Calu3 (cell line): ENCODE measurements around the gene PDHB. TPM values are rescaled to one million over a fixed set of nuclear protein-coding genes. Genes with fewer than 3 reads are reported as not detected.
A peak's percentile ranks its signal among the peaks of the same experiment; 100 is the strongest.

Experiments
- BruUV-seq: library from RNA; stranded (reverse); fragments of 400-500 nt; replicated peaks from 2 replicates; lab custom pipeline; 2021; lab: Mats Ljungman, UMichigan
- CTCF ChIA-PET: fragments of 300-600 bp; sonication (Branson Sonifier 250); formaldehyde crosslinking; loops from one replicate; lab custom pipeline; 2022; ENCODE audit warnings: antibody characterized with exemption; lab: Charles Lee
- DNase-seq: peaks from one replicate; pipeline ENCODE4 v3.0.0; 2022
- H3K27ac Mint-ChIP-seq: one replicate; pipeline ENCODE4 v1.8.0; 2022; ENCODE audit warnings: mixed read lengths; ENCODE audit not compliant: unreplicated experiment
- H3K27me3 Mint-ChIP-seq: one replicate; pipeline ENCODE4 v1.8.0; 2022; ENCODE audit warnings: mixed read lengths; ENCODE audit not compliant: unreplicated experiment
- H3K36me3 Mint-ChIP-seq: one replicate; pipeline ENCODE4 v1.8.0; 2022; ENCODE audit warnings: mild to moderate bottlenecking, moderate library complexity, mixed read lengths; ENCODE audit not compliant: insufficient read depth, unreplicated experiment
- H3K4me1 Mint-ChIP-seq: one replicate; pipeline ENCODE4 v1.8.0; 2022; ENCODE audit warnings: mild to moderate bottlenecking, low read depth, mixed read lengths; ENCODE audit not compliant: unreplicated experiment
- H3K4me3 Mint-ChIP-seq: one replicate; pipeline ENCODE4 v1.8.0; 2022; ENCODE audit warnings: mild to moderate bottlenecking, low read depth, moderate library complexity, mixed read lengths; ENCODE audit not compliant: unreplicated experiment
- H3K9me3 Mint-ChIP-seq: one replicate; pipeline ENCODE4 v1.8.0; 2022; ENCODE audit warnings: low read depth, mixed read lengths; ENCODE audit not compliant: unreplicated experiment
- intact Hi-C: fragments of 100-400 bp; cut with micrococcal nuclease; formaldehyde crosslinking; loops from one replicate; pipeline ENCODE4 v1.10.0; 2022; ENCODE audit not compliant: unreplicated experiment
- total RNA-seq: library from RNA; stranded (reverse); gene quantifications from 2 replicates; pipeline ENCODE4 v1.2.3, GENCODE V29; 2022
- TF ChIP-seq, protein P1 (sequence below): fragments of 200-600 bp; IDR thresholded peaks from one replicate; pipeline ENCODE4 v1.8.0; 2022; ENCODE audit warnings: antibody characterized with exemption; ENCODE audit not compliant: unreplicated experiment

The PDHB gene
- total RNA-seq, 1 experiment from 2014 or later, result 47.6 TPM

- DNase-seq, result no peak
- CTCF ChIA-PET, result no interaction called here
- Mint-ChIP-seq H3K36me3 (peaks cover 26% of the 10 kb centered on the region), H3K4me3 (no peak overlapping the region), H3K9me3 (no peaks in the 10 kb centered on the region), H3K27ac (no peak overlapping the region), H3K4me1 (no peaks in the 10 kb centered on the region), H3K27me3 (no peaks in the 10 kb centered on the region)
- intact Hi-C loops, result no loop called here
- TF ChIP-seq, protein P1, sequence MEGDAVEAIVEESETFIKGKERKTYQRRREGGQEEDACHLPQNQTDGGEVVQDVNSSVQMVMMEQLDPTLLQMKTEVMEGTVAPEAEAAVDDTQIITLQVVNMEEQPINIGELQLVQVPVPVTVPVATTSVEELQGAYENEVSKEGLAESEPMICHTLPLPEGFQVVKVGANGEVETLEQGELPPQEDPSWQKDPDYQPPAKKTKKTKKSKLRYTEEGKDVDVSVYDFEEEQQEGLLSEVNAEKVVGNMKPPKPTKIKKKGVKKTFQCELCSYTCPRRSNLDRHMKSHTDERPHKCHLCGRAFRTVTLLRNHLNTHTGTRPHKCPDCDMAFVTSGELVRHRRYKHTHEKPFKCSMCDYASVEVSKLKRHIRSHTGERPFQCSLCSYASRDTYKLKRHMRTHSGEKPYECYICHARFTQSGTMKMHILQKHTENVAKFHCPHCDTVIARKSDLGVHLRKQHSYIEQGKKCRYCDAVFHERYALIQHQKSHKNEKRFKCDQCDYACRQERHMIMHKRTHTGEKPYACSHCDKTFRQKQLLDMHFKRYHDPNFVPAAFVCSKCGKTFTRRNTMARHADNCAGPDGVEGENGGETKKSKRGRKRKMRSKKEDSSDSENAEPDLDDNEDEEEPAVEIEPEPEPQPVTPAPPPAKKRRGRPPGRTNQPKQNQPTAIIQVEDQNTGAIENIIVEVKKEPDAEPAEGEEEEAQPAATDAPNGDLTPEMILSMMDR, result no peak
- no TSS peak for BruUV-seq
Observed at GRCh38 chr3:58427661-58428361, 5.8 kb downstream of the PDHB start.

DNA sequence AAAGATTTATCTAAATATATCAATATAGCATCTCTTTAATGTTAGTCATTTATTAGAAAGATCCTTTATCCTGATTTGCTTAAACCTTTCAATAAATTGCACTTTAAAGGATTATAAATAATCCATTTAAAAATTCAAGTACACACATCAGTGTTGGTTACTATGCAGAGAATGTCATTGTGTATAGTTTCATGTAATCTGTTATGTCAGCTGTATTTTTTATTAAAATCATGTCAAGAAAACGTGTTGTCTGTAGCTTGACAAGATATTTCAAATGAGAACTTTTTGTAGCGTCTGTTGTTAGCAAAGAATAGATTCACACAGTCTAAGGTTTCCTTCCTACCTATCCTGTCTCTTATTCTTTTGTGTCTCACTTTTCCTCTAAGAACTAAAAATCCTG, 7.8 kb downstream of the PDHB start:
- Mint-ChIP-seq H3K27me3 (no peaks in the 10 kb centered on the region), H3K4me1 (no peaks in the 10 kb centered on the region), H3K27ac (no peak overlapping the region), H3K9me3 (no peaks in the 10 kb centered on the region), H3K4me3 (no peak overlapping the region), H3K36me3 (peaks cover 15% of the 10 kb centered on the region)
- no TSS peak for BruUV-seq
- no peak for DNase-seq
- TF ChIP-seq, protein P1, result no peak
- CTCF ChIA-PET, result no interaction called here
- intact Hi-C loops, result no loop called here

GRCh38 chr3:58424613-58425012, 9.0 kb downstream of the PDHB start:
- intact Hi-C loops, result no loop called here
- H3K4me1 Mint-ChIP-seq, result no peaks in the 10 kb centered on the region
- no peaks in the 10 kb centered on the region for H3K9me3 Mint-ChIP-seq
- H3K36me3 Mint-ChIP-seq, result peaks cover 15% of the 10 kb centered on the region
- no peak for DNase-seq
- TF ChIP-seq, protein P1, result no peak
- no TSS peak for BruUV-seq
- H3K27ac Mint-ChIP-seq, result no peak overlapping the region
- no peaks in the 10 kb centered on the region for H3K27me3 Mint-ChIP-seq
- no peak overlapping the region for H3K4me3 Mint-ChIP-seq
- CTCF ChIA-PET, result no interaction called here

- Mint-ChIP-seq H3K27me3 (no peaks in the 10 kb centered on the region), H3K27ac (no peak overlapping the region), H3K36me3 (peaks cover under 1% of the 10 kb centered on the region), H3K4me3 (no peak overlapping the region), H3K4me1 (no peaks in the 10 kb centered on the region), H3K9me3 (no peaks in the 10 kb centered on the region)
- no TSS peak for BruUV-seq
- CTCF ChIA-PET, result no interaction called here
- DNase-seq, result peak; percentile 23
- intact Hi-C loops, result loop anchor here (2.0 kb wide), 1 partner anchor 110 kb away; no protein-coding TSS in a partner anchor
- TF ChIP-seq, protein P1, result no peak
Observed at GRCh38 chr3:58422756-58423325, 10.8 kb downstream of the PDHB start.
